Immature natural killer cell (primary cell): Measurements from ENCODE around the gene KRTAP10-7. TPM values are rescaled to one million over a fixed set of nuclear protein-coding genes. Genes with fewer than 3 reads are reported as not detected.
"Not testable (repeated sequence)": the region's sequence is repeated elsewhere in the genome, so short reads cannot be mapped to it uniquely, and the experiment has no call there.

Experiments used
- DNase-seq, 3 donors: peaks; one replicate each; pipeline ENCODE4 v3.0.0; 2022; ENCODE audit warnings: mixed read lengths in 1 of 3
- H3K27ac Mint-ChIP-seq, 6 donors: one replicate each; pipeline ENCODE4 v1.8.0; 2020; ENCODE audit warnings: mixed read lengths in 6 of 6, mild to moderate bottlenecking in 5 of 6, inconsistent platforms in 4 of 6, moderate library complexity in 3 of 6
- H3K27me3 Mint-ChIP-seq, 3 donors: one replicate each; pipeline ENCODE4 v1.8.0; 2020 to 2021; ENCODE audit warnings: low read depth in 3 of 3, mild to moderate bottlenecking in 3 of 3, mixed read lengths in 3 of 3, moderate library complexity in 3 of 3, inconsistent platforms in 1 of 3
- H3K36me3 Mint-ChIP-seq, 3 donors: one replicate each; pipeline ENCODE4 v1.8.0; 2020; ENCODE audit warnings: mixed read lengths in 3 of 3, inconsistent platforms in 2 of 3, mild to moderate bottlenecking in 2 of 3
- H3K4me1 Mint-ChIP-seq, 2 donors: one replicate each; pipeline ENCODE4 v1.8.0; 2020; ENCODE audit warnings: inconsistent platforms in 2 of 2, mild to moderate bottlenecking in 2 of 2, mixed read lengths in 2 of 2, moderate library complexity in 1 of 2
- H3K4me3 Mint-ChIP-seq, 5 donors: one replicate each; pipeline ENCODE4 v1.8.0; 2020; ENCODE audit warnings: mild to moderate bottlenecking in 5 of 5, mixed read lengths in 5 of 5, inconsistent platforms in 3 of 5, moderate library complexity in 3 of 5
- H3K9me3 Mint-ChIP-seq, 6 donors: one replicate each; pipeline ENCODE4 v1.8.0; 2020; ENCODE audit warnings: mild to moderate bottlenecking in 6 of 6, mixed read lengths in 6 of 6, inconsistent platforms in 4 of 6, moderate library complexity in 3 of 6
- polyA plus RNA-seq, 3 donors: library from polyadenylated mRNA; unstranded; fragments of 300-500 nt; fragmentation: Illumina TruSeq; gene quantifications; one replicate each; pipeline ENCODE4 v1.2.3, GENCODE V29; 2021

KRTAP10-7 gene
- polyA plus RNA-seq, 3 donors from 2014 or later: not detected

DNA sequence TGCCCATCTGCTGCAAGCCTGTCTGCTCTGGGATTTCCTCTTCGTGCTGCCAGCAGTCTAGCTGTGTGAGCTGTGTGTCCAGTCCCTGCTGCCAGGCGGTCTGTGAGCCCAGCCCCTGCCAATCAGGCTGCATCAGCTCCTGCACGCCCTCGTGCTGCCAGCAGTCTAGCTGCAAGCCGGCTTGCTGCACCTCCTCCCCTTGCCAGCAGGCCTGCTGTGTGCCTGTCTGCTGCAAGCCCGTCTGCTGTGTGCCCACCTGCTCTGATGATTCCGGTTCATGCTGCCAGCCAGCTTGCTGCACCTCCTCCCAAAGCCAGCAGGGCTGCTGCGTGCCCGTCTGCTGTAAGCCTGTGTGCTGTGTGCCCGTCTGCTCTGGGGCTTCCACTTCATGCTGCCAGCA, 694 bp downstream of the KRTAP10-7 start:
- not testable (repeated sequence) for H3K9me3 Mint-ChIP-seq, DNase-seq, H3K4me1 Mint-ChIP-seq, H3K27ac Mint-ChIP-seq, H3K36me3 Mint-ChIP-seq, H3K4me3 Mint-ChIP-seq
- peaks cover 0 to 20% (median 4%) of the 10 kb centered on the region in 3 donors for H3K27me3 Mint-ChIP-seq

DNA sequence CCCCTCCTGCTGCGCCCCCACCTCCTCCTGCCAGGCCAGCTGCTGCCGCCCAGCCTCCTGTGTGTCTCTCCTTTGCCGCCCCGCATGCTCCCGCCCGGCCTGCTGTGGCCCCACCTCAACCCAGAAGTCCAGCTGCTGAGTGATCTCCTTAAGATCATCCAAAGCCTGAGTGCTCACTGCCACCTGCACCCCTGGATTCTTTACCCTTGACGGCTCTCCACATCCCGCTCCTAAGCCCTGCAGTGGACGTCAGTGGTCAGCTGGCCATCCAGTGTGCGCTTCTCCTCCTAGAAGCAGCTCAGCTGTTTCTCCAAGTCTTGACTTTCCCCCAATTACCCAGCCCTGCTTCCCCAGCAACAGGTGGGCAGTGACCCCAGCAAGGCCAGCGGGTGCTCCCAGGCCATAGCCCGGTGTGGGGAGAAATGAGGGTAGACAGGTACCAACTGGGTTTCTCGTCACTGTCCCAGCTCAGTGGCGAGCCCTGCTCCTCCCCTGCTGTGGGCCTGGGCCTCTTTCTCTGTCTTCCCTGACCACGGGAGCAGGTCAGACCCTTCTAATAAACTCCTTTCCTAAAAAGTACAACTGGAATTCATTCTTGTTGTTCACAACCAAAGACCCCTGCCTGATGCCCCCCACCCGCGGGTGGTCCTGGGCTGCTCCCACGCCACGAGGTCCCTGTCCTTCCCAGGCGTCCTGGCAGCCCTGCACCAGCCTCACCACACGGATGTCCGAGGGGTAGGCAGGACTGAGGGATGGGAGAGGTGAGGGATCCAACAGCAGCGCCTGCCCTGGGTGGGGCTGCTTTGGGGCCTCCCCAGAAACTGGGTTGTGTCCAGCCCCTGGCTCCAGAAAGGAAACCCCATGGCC, 1.4 kb downstream of the KRTAP10-7 start:
- H3K4me1 Mint-ChIP-seq: no peaks in the 10 kb centered on the region
- H3K27ac Mint-ChIP-seq: no peak overlapping the region
- DNase-seq: no peak
- no peak overlapping the region for H3K4me3 Mint-ChIP-seq
- peaks cover 0 to 6% (median 0%) of the 10 kb centered on the region in 3 donors for H3K36me3 Mint-ChIP-seq
- peaks cover 0 to 25% (median 4%) of the 10 kb centered on the region in 3 donors for H3K27me3 Mint-ChIP-seq
- H3K9me3 Mint-ChIP-seq: peaks cover 0 to 7% (median under 1%) of the 10 kb centered on the region in 6 donors

DNA sequence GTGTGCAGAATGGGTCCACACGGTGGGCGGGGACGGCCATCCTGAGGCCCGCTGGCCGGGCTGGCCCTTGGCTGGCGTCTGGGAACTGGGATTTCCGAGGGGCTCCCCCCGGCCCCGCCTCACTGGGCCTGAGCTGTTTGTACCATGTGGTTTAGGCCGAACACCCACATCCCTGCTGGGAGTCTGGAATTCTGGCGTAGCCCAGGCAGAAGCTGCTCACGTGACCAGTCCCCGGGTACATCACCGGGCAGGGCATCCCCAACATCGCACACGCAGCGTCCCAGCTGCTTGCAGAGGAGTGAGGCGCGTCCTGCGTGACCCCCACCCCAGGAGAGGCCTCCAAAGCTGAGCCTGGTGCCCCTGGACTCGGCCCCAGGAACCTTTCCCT, 2.1 kb downstream of the KRTAP10-7 start:
- H3K27me3 Mint-ChIP-seq: peaks cover 0 to 25% (median 5%) of the 10 kb centered on the region in 3 donors
- no peak overlapping the region for H3K4me3 Mint-ChIP-seq
- no peak for DNase-seq
- H3K9me3 Mint-ChIP-seq: peaks cover 0 to 7% (median under 1%) of the 10 kb centered on the region in 6 donors
- no peaks in the 10 kb centered on the region for H3K4me1 Mint-ChIP-seq
- no peak overlapping the region for H3K27ac Mint-ChIP-seq
- H3K36me3 Mint-ChIP-seq: peaks cover 0 to 6% (median 0%) of the 10 kb centered on the region in 3 donors

DNA sequence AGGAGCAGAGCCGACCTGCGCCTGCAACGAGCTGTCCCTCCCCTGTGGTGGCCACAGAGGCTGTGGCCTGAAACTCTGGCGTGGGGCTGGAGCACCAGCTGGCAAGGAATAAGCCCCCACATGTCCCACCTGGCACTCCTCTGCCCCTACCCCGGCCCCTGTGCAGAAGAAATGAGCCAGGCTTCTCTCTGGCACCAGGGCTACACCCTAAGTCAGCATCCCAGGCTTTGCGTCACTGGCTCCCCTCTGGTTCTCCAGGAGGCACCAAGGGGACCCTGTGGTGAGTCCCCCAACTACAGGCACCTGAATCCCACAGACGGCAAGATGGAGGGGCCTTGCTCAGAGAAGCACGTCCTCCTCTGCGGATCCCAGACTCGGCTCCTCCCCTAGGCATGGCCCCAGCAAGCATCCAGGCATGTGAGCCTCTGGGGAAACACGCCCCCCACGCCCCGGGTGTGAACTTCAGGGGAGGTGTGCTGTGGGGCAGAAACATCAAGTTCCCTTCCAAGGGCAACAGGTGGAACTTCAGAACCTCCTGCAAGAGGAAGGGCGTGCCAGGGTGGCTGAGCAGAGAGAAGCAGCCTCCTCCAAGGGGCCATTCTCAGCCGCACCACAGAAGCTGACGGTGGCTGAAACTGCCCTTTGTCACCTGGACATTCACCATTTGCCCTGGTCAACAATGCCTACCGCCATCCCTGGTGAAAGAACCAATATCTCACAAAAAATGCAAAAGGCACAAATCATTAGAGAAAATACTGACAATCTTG, 2.9 kb downstream of the KRTAP10-7 start:
- Mint-ChIP-seq H3K4me3 (no peak overlapping the region), H3K27ac (no peak overlapping the region), H3K4me1 (no peaks in the 10 kb centered on the region), H3K36me3 (peaks cover 0 to 6% (median 0%) of the 10 kb centered on the region in 3 donors), H3K27me3 (peaks cover 0 to 25% (median 5%) of the 10 kb centered on the region in 3 donors), H3K9me3 (peaks cover 0 to 6% (median under 1%) of the 10 kb centered on the region in 6 donors)
- DNase-seq: no peak

DNA sequence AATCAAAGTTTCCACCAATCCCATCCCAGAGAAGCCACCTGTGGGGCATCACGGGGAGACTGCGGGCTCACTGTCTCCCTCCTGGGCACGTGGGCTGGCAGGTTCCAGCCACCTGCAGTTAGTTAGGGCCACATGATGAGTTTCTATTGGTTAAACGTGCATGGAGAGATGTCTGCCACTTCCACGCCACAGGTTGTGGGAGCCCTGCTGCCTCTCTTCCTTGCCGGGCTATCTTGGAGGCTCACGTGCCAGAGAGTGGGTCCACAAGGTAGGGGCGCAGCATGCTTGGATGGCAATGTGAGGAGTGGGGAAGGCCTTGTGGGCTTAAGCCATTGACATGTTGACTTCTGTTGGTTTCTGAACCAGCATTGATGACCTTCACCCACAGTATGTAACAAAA, 3.5 kb downstream of the KRTAP10-7 start:
- Mint-ChIP-seq H3K4me3 (no peak overlapping the region), H3K36me3 (peaks cover 0 to 2% (median 2%) of the 10 kb centered on the region in 3 donors), H3K27ac (no peak overlapping the region), H3K4me1 (no peaks in the 10 kb centered on the region), H3K27me3 (peaks cover 0 to 23% (median 3%) of the 10 kb centered on the region in 3 donors), H3K9me3 (peaks cover under 1 to 3% (median 2%) of the 10 kb centered on the region in 6 donors)
- DNase-seq: no peak

DNA sequence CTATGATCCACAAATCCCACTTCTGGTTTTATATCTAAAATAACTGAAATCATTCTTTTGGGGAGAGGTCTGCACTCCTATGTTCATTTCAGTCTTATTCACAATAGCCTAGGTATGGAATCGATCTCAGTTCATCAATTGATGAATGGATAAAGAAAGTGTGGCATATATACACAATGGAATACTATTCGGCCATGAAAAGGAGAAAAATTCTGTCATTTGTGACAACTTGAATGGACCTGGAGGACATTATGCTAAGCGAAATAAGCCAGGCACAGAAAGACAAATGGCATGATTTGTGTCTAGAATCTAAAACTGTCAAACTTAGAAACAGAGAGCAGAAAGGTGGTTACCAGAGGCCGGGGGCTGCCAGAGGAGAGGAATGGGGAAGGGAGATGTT, 6.1 kb downstream of the KRTAP10-7 start:
- H3K36me3 Mint-ChIP-seq: peaks cover 12 to 20% (median 17%) of the 10 kb centered on the region in 3 donors
- DNase-seq: no peak
- H3K4me1 Mint-ChIP-seq: no peaks in the 10 kb centered on the region
- H3K9me3 Mint-ChIP-seq: peaks cover 1 to 28% (median 21%) of the 10 kb centered on the region in 6 donors
- H3K27ac Mint-ChIP-seq: no peak overlapping the region
- peaks cover 0 to 19% (median 3%) of the 10 kb centered on the region in 3 donors for H3K27me3 Mint-ChIP-seq
- no peak overlapping the region for H3K4me3 Mint-ChIP-seq

DNA sequence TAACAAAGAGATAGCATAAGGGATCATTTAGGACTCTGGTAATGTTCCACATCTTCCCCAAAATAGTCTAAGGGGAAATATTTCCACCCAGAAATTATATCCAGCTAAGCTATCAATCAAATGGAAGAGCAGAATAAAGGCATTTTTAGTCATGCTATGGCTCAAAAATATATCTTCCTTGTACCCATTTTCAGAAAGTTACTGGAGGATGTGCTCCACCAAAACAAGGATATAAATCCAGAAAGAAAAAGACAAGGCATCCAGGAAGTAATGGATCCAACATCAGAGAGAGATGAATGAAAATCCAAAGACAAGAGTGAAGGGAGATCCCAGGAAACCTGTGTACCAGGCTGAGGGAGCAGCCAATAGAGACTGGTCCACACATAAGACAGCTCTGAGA, 8.8 kb downstream of the KRTAP10-7 start:
- H3K9me3 Mint-ChIP-seq: peaks cover 6 to 28% (median 24%) of the 10 kb centered on the region in 6 donors
- H3K4me1 Mint-ChIP-seq: peaks cover 0 to 5% of the 10 kb centered on the region in 2 donors
- H3K27me3 Mint-ChIP-seq: peaks cover 2 to 19% (median 3%) of the 10 kb centered on the region in 3 donors
- no peak for DNase-seq
- H3K27ac Mint-ChIP-seq: peak overlapping the region in 1 of 6 donors; percentile 28
- no peak overlapping the region for H3K4me3 Mint-ChIP-seq
- H3K36me3 Mint-ChIP-seq: peaks cover 15 to 21% (median 18%) of the 10 kb centered on the region in 3 donors

DNA sequence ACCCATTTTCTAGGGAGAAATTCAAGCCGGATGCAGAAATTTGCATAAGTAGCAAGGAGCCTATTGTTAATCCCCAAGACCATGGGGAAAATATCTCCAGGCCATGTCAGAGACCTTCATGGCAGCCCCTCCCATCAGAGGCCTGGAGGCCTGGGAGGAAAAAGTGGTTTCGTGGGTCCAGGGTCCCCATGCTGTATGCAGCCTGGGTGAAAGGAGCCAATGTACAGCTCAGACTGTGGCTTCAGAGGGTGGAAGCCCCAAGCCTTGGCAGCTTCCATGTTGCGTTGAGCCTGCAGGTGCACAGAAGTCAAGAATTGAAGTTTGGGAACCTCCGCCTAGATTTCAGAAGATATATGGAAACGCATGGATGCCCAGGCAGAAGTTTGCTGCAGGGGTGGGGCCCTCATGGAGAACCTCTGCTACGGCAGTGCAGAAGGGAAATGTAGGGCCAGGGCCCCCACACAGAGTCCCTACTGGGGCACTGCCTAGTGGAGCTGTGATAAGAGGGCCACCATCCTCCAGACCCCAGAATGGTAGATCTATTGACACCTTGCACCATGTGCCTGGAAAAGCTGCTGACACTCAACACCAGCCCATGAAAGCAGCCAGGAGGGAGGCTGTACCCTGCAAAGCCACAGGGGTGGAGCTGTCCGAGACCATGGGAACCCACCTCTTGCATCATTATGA, 9.9 kb downstream of the KRTAP10-7 start:
- not testable (repeated sequence) for H3K27ac Mint-ChIP-seq, DNase-seq

DNA sequence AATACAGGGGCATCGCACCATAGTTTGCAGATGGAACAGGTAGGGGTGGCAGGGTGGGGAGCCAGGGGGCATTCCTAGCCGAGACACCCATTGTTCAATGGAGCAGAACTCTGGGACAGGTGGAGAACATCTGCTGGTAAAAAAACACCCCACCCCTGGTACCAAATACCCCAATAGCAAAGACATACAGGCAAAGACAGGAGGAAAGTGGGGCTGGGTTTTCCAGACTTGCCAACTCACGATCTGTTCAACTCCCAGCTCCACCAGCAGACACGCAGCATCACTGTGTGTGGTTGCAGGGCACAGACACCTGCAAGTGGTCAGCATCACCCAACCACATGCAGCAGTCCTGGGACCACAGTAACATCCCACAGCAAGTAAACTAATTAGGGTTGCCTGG, 11.2 kb downstream of the KRTAP10-7 start:
- peaks cover 15 to 21% (median 18%) of the 10 kb centered on the region in 3 donors for H3K36me3 Mint-ChIP-seq
- no peak overlapping the region for H3K4me3 Mint-ChIP-seq
- peaks cover 6 to 28% (median 24%) of the 10 kb centered on the region in 6 donors for H3K9me3 Mint-ChIP-seq
- DNase-seq: no peak
- H3K27ac Mint-ChIP-seq: no peak overlapping the region
- peaks cover under 1 to 2% (median 2%) of the 10 kb centered on the region in 3 donors for H3K27me3 Mint-ChIP-seq
- peaks cover 0 to 5% of the 10 kb centered on the region in 2 donors for H3K4me1 Mint-ChIP-seq

More for the DNA sequence above, 9.9 kb downstream of the KRTAP10-7 start:
- H3K9me3 Mint-ChIP-seq: peaks cover 6 to 28% (median 24%) of the 10 kb centered on the region in 6 donors
- not testable (repeated sequence) for H3K4me1 Mint-ChIP-seq, H3K4me3 Mint-ChIP-seq
- peaks cover 2 to 11% (median 2%) of the 10 kb centered on the region in 3 donors for H3K27me3 Mint-ChIP-seq
- peaks cover 15 to 21% (median 18%) of the 10 kb centered on the region in 3 donors for H3K36me3 Mint-ChIP-seq

DNA sequence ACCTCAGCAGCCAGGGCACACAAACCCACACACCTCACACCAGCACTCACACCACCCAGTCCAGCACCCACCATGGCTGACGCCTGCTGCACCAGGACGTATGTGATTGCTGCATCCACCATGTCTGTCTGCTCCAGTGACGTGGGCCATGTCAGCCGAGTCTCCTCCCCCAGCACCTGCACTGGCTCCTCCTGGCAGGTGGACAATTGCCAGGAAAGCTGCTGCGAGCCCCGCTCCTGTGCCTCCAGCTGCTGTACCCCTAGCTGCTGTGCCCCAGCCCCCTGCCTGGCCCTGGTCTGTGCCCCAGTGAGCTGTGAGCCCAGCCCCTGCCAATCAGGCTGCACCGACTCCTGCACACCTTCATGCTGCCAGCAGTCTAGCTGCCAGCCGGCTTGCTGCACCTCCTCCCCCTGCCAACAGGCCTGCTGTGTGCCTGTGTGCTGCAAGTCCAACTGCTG, 11.7 kb downstream of the KRTAP10-7 start, which contains the start of gene KRTAP10-8:
Gene KRTAP10-8, plus strand, starts transcription at position 51 of the 458 bp plus-strand sequence. Its CDS starts 22 bp downstream, at position 73.
- H3K27me3 Mint-ChIP-seq: peaks cover 0 to 4% (median 2%) of the 10 kb centered on the region in 3 donors
- H3K4me1 Mint-ChIP-seq: peaks cover 0 to 5% of the 10 kb centered on the region in 2 donors
- peaks cover 6 to 28% (median 24%) of the 10 kb centered on the region in 6 donors for H3K9me3 Mint-ChIP-seq
- no peak within 1 kb of the TSS for H3K4me3 Mint-ChIP-seq
- no peak within 1 kb of the TSS for H3K27ac Mint-ChIP-seq
- H3K36me3 Mint-ChIP-seq: peaks cover 15 to 21% (median 18%) of the 10 kb centered on the region in 3 donors
- peak in 1 of 3 donors; percentile 9 for DNase-seq

DNA sequence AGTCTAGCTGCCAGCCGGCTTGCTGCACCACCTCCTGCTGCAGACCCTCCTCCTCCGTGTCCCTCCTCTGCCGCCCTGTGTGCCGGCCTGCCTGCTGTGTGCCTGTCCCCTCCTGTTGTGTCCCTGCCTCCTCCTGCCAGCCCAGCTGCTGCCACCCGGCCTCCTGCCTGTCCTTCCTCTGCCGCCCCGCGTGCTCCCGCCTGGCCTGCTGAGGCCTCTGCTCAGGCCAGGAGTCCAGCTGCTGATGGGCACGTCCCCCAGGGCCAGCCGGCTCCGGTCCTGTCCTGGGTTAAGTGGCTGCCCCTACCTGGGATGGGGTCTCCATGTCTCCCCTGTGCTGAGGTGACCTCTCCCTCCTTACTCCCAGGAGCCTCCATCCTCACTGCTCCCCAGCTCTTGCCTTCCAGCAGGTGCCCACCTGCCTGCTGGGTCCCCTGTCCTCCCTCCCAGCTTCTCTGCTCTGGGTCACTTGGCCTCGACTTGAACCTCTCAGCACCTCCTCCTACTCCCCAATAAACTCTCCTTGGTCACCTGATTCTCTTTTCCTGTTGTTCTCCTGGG, 12.4 kb downstream of the KRTAP10-7 start:
- Mint-ChIP-seq H3K4me1 (peaks cover 6 to 11% of the 10 kb centered on the region in 2 donors), H3K9me3 (peaks cover 6 to 28% (median 24%) of the 10 kb centered on the region in 6 donors), H3K27me3 (peaks cover 0 to 2% (median 2%) of the 10 kb centered on the region in 3 donors), H3K36me3 (peaks cover 15 to 21% (median 18%) of the 10 kb centered on the region in 3 donors), H3K4me3 (peak overlapping the region in 1 of 5 donors; percentile 49), H3K27ac (no peak overlapping the region)
- no peak for DNase-seq

DNA sequence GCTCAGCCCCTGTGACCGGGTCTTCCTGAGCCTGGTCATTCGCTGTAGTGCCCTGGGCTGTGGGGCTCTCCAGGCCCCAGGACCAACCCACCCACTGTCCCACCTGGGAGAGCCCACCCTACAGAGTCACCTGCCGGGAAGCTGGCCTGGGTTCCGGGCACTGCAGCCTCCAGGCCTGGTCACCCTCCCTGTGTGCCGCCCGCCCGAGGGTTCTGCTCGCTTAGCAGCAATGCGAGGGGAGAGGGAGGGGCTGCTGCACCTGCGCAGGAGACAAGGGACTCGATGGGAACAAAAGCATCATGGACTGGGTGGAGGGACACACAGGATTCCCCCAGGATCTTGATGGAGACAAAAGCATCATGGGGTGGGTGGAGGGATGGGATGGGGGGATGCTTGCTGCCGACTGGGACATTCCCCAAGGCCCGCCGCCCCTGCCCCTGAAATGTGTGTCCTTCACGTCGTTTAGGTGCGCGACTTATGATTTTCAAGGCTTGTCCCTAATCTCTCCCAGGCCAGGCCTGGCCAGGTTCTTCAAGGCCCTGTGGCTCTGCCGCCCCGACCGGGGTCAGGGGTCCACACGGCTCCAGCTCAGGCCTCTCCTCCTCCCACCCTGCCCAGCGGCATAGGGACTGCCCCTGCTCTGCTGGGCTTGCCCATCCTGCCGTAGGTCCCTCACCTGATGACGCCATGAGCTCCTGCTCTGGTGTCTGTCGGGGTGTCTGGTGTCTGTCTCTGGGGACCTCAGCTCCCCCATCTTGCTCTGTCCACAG, 13.2 kb downstream of the KRTAP10-7 start:
- no peak overlapping the region for H3K27ac Mint-ChIP-seq
- no peak for DNase-seq
- peaks cover 0 to 2% (median 2%) of the 10 kb centered on the region in 3 donors for H3K27me3 Mint-ChIP-seq
- peaks cover 6 to 28% (median 24%) of the 10 kb centered on the region in 6 donors for H3K9me3 Mint-ChIP-seq
- H3K4me1 Mint-ChIP-seq: peaks cover 14 to 20% of the 10 kb centered on the region in 2 donors
- H3K36me3 Mint-ChIP-seq: peaks cover 15 to 21% (median 18%) of the 10 kb centered on the region in 3 donors
- no peak overlapping the region for H3K4me3 Mint-ChIP-seq
